Endothelial cell of coronary artery (primary cell): ENCODE data around the gene FNIP1. TPM values are rescaled to one million over a fixed set of nuclear protein-coding genes. Genes with fewer than 3 reads are reported as not detected.

Experiments
- total RNA-seq: library from RNA; depleted of rRNA; stranded (reverse); fragments of >200 nt; gene quantifications from 2 replicates; pipeline ENCODE4 v1.2.3, GENCODE V29; 2014

FNIP1 gene
- 21.1 and 23.6 TPM in 2 replicates for total RNA-seq

DNA sequence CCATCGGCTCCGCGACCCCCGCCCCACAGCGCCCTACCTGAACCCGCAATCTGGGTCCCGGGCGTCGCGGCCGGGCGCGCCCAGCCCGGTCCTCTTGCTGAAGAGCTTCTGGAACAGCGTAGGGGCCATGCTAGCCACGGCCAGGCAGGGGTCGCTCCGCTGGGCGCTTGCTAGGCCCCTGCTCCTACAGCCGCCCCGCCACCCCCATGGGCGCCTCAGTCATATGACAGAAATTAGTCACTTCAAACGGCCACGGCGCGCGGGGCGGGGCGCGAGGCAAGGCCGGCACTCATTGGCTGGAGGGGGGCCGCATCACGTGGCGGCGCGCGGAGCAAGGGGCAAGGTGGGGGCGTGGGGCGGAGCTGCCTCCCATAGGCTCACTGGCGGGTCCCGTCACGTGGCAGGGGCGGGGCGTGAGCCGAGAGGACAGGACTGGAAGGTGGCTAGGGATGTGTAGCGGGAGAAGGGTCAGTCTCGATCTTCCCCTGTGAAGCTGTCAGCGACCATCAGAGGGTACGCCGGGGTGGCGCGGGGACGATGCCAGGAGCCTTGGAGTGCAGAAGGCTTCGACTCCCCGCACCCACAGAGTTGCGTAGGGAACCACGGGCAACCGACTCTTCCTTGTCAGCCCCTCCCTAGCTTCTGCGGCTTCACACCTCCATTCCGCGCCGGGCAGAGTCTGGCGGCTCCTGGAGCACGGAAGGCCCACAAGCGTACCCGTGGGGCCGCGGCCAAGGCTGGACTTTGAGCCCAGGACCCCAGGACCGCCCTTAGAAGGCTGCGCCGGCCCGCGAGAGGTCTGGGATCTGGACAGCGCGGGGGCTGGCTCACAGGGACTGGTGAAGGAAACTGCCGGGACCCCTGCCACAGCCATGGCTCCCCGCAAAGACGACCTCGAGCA lies at the start of gene FNIP1:
TSS of gene FNIP1 (minus strand) at position 225 of the 901 bp plus-strand sequence. CDS start at position 129, 96 bp downstream.

GRCh38 chr5:131634996-131635683 lies 161.7 kb downstream of the FNIP1 start, which contains the start of gene RAPGEF6:
Gene RAPGEF6, minus strand, starts transcription at chr5:131635229. Its CDS starts 199 bp downstream, at chr5:131635030.

Other genes starting within 250 kb of the FNIP1 start
- 17.9 and 32.2 TPM in 2 replicates for gene RAPGEF6, start 161.8 kb downstream of the FNIP1 start, total RNA-seq
- gene MEIKIN, start 148.6 kb upstream of the FNIP1 start, total RNA-seq = not detected in 2 replicates
- gene ACSL6, start 214.6 kb upstream of the FNIP1 start, total RNA-seq = 0.47 TPM in 1 of 2 replicates, not detected in the other